Activated CD8-positive, alpha-beta memory T cell treated with anti-CD3 and anti-CD28 coated beads for 48 hours (primary cell): ENCODE results near the gene OXLD1.
A peak's percentile ranks its signal among the peaks of the same experiment; 100 is the strongest.

Experiments used
- DNase-seq, 3 experiments: peaks; one replicate each; pipeline ENCODE4 v3.0.0-alpha.2; 2020; ENCODE audit warnings: low read depth in 2 of 3, low spot score in 2 of 3

Gene OXLD1

DNA sequence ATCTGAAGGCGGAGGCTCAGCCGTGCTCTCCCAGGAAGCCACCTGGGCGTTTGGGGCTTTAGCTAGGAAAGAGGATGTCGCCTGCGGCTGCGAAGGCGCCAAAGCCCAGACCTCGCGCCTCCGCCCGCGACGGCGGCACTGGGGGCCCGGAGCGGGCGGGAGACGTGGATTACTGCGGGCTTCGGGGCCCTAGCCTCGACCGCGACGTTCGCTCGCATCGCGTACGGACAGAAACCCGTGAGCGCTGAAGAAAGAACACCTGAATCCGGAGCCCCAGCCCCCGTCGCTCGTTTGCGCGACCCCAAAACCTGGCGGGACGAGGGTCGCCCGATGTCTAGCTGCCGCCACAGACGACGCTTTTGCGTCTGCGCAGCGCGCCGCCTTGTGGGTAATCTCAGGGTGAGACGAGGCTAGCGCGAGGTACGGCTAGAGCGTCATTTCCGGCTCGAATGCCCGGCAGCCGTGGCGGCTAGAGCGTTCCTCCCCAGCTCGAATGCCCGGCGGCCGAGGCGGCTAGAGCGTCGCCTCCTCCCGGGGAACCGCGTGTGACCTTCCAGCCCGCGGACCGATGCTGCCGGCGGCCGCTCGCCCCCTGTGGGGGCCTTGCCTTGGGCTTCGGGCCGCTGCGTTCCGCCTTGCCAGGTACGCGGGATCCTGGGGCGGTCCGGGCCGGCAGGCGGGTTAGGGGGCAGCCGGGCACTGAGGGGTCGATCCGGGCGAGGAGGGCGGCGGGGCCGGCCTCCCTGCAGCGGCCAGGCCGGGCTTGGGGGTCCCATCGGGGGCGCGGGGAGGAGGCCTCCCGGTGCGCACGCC is 36.7 kb upstream of the OXLD1 start, which contains the start of gene MRPL12:
Gene MRPL12 (plus strand): TSS at position 434 of the 813 bp plus-strand sequence. CDS start 135 bp downstream, at position 569.
- peak; percentile 74 to 77 (median 76) for DNase-seq

GRCh38 chr17:81701288-81702071 is 35.1 kb upstream of the OXLD1 start:
- DNase-seq = no peak

DNA sequence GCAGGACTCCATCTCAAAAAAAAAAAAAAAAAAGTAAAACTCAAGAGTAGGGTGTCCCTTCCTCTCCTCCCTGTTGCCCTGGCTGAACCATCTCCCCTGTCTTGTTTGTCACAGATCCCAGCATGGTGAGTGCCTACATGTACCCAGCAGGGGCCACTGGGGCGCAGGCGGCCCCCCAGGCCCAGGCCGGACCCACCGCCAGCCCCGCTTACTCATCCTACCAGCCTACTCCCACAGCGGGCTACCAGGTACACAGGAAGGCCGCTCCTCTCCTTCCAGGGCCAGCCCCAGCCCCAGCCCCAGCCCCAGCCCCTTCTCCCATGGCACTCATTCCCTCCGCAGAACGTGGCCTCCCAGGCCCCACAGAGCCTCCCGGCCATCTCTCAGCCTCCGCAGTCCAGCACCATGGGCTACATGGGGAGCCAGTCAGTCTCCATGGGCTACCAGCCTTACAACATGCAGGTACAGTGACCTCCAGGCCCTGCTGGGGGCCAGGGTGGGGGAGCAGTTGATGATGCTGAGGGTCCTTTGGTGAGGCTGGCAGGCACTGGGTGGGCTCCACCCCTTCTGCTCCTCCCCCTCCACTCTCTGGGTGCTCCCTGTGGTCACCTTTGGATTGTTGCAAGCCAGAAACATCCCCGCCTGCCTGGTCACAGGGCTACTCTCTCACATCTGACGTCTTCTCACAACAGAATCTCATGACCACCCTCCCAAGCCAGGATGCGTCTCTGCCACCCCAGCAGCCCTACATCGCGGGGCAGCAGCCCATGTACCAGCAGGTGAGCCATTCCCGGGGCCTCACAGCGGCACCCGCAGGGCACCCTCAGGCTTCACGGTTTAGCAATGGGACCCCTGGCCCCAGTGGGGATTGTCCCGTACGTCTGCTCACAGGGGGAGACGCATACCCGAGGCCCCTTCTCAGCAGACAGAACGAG is 34.2 kb upstream of the OXLD1 start:
- DNase-seq = no peak

- DNase-seq = no peak
Measured at GRCh38 chr17:81697261-81698044, 31.0 kb upstream of the OXLD1 start.

DNA sequence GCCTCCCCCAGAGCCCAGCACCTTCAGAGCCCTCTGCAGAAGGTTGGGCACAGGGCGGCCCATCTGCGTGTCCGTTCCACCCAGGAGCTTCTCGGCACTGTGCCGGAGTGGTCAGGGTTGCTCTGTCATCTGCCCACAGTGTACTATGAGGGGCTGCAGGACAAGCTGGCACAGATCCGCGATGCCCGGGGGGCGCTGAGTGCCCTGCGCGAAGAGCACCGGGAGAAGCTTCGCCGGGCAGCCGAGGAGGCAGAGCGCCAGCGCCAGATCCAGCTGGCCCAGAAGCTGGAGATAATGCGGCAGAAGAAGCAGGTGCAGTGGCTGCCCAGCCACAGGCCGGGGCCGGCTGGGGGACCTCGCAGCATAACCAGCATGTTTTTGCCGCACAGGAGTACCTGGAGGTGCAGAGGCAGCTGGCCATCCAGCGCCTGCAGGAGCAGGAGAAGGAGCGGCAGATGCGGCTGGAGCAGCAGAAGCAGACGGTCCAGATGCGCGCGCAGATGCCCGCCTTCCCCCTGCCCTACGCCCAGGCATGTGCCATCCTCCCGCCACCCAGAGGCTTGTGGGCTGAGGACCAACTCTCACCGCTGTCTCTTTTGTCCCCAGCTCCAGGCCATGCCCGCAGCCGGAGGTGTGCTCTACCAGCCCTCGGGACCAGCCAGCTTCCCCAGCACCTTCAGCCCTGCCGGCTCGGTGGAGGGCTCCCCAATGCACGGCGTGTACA is 30.0 kb upstream of the OXLD1 start:
- DNase-seq = no peak

- DNase-seq = no peak
Measured at GRCh38 chr17:81695801-81696200, 29.4 kb upstream of the OXLD1 start.

- DNase-seq = no peak
Measured at GRCh38 chr17:81695211-81695610, 28.8 kb upstream of the OXLD1 start.

DNA sequence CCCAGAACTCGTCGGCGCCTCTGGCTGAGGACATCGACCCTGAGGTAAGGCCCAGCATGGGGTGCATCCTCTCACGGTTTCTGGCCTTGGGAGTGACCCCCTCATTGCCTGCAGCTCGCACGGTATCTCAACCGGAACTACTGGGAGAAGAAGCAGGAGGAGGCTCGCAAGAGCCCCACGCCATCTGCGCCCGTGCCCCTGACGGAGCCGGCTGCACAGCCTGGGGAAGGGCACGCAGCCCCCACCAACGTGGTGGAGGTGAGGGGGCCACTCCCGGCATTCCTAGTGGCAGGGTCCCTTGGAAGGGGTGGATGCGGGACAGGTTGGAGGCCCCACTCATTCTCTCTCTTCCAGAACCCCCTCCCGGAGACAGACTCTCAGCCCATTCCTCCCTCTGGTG is 28.4 kb upstream of the OXLD1 start:
- no peak for DNase-seq

DNA sequence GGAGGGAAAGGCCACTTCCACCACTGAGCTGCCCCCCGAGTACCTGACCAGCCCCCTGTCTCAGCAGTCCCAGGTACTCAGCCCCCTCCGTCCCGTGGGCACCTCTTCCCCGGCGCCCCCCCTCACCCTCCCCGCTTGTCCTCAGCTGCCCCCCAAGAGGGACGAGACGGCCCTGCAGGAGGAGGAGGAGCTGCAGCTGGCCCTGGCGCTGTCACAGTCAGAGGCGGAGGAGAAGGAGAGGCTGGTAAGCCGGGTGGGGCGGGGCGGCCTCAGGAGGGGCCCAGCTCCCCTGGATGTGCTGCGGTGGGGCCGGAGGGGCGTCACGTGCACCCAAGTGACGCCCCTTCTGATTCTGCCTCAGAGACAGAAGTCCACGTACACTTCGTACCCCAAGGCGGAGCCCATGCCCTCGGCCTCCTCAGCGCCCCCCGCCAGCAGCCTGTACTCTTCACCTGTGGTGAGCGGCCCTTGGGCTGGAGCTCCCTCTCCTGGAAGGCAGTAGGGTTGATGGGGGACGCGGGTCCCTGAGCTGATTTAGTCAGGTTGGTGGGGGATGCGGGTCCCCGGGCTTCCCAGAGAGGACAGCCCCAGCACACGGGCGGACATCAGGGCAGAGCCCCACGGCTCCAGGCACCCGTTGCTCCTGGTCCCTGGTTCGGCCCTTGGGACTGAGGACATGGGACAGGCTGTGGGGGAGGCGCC is 27.3 kb upstream of the OXLD1 start:
- DNase-seq = no peak

- DNase-seq = no peak
Measured at GRCh38 chr17:81691608-81692007, 25.2 kb upstream of the OXLD1 start.

DNA sequence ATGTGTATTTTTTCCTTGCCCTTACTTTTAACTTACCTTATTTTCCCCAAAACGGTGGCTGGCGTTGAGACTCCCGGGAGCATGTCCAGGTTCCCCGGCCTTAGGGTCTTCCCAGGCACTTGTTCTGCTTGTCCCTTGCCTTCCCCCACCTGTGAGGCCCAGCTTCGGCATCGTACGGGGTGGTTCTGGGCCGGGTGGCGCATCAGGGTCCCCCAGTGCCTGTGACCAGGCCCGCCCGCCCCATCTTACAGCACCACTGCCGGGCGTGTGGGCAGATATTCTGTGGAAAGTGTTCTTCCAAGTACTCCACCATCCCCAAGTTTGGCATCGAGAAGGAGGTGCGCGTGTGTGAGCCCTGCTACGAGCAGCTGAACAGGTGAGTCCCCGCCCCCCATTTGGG is 24.8 kb upstream of the OXLD1 start:
- no peak for DNase-seq

GRCh38 chr17:81690549-81690948 is 24.1 kb upstream of the OXLD1 start:
- DNase-seq = no peak

DNA sequence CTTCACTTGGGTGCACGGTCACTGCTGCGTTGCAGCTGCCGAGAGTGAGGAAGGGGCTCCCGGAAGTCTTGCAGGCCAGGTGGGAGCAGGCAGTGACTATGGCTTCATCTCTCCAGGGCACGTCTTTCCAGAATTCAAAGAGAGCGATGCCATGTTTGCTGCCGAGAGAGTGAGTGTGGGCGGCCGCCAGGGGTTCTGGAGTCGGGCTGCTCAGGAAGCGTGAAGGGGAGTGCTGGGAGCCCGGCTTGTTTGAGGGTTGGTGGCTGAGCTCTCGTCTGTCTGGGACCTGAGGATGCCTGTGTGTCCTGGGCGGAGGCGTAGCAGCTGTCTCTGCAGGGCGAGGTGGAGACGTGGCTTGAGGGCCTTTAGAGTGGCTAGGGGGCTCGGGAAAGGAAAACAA is 23.7 kb upstream of the OXLD1 start:
- no peak for DNase-seq

- no peak for DNase-seq
Measured at GRCh38 chr17:81688616-81689015, 22.2 kb upstream of the OXLD1 start.

DNA sequence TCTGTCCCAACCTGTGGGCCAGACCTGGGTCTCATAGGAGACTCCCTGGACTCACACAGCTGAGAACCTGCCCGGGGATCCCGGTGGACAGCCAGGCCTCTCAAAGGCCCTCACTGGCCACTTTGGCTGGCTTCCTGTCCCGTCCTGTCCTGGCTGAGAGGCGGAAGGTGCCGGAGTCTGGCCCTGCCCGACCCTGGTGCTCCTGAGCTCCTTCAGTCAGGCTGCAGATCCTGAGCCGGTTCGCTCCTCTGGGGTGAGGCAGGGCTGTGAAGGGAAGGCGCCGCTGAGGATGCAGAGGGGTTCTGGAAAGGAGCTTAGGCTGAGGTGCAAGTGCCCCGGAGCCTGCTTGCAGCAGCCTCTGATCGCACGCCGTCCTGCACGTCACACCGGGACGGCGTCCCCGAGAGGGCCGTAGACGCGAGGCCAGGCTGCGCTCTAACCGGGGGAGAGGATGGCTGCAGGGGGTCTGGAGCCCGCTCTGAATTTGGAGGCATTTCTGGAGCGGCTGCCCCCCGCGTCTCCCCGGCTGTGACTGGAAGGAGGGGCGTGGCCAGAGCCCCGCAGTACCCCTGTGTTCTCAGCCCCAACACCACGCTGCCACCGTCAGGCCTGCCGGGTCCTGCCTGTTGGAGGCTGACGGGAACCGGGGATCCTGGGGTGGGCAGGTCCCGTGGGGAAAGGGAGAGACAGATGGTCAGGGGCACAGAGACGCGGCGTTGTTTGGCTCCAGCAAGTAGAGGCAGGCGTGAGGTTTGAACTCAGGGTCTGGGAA is 21.6 kb upstream of the OXLD1 start:
- DNase-seq = no peak

DNA sequence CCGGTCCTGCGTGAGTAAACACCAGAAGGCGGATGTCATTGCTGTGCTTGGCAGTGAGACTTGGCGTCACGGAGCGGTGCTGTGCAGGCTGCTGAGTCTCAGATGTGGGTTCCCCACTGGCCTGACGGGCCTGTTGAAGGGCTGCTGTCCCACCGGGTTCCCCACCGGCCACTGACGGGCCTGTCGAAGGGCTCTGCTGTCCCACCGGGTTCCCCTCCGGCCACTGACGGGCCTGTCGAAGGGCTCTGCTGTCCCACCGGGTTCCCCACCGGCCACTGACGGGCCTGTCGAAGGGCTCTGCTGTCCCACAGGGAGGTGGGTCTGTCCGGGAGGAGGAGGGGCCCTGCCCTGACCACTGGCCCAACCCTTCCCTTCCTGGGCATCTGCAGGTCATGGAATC is 20.2 kb upstream of the OXLD1 start:
- DNase-seq = no peak

GRCh38 chr17:81685108-81685507 is 18.7 kb upstream of the OXLD1 start:
- DNase-seq = no peak

DNA sequence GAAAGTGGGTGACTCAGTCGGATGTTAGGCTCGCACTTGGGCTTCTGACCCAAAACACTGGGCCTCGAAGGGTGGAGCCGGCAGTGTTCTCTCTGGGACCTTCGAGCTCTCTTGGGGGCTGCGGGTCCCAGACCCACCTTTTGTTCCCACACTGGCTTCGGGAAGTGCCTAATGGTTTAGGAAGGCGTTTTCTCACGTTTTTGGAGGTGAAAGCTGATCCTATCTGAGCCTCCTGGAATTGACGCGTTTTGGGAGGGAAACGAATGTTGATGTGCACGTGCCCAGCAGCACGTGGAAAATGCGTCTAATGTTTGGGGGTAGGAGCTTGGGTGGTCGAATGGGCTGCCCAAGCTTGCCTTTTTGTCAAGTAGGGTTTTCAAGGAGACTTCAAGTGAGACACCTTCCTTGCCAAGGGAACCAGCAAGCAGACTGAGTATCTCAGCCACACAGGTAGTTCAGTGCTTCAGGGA is 18.1 kb upstream of the OXLD1 start:
- no peak for DNase-seq
